ENCODE measurements around the gene HS3ST1.
"Not testable (repeated sequence)": the region's sequence is repeated elsewhere in the genome, so short reads cannot be mapped to it uniquely, and the experiment has no call there.

The HS3ST1 gene

GRCh38 chr4:11399461-11399971 lies 29.2 kb downstream of the HS3ST1 start:
- WGBS: 97% methylated on average over 42 of the region's 42 CpGs
- H3K4me3 ChIP-seq (ENCODE audit: low read length): no peak overlapping the region
- H3K36me3 ChIP-seq (ENCODE audit: insufficient read depth, low read length): no peaks in the 10 kb centered on the region
- peaks cover 3% of the 10 kb centered on the region for H3K4me1 ChIP-seq (ENCODE audit: insufficient read depth, low read length)
- no peaks in the 10 kb centered on the region for H3K27me3 ChIP-seq (ENCODE audit: insufficient read depth, low read length)
- H3K9ac ChIP-seq (ENCODE audit: low read depth, low read length): no peak overlapping the region
- no peaks in the 10 kb centered on the region for H3K9me3 ChIP-seq (ENCODE audit: insufficient read depth, low read depth, low read length)
- H3K27ac ChIP-seq (ENCODE audit: low read depth, low read length): no peak overlapping the region

- H3K4me1 ChIP-seq (ENCODE audit: insufficient read depth, low read length): peaks cover 3% of the 10 kb centered on the region
- no peaks in the 10 kb centered on the region for H3K27me3 ChIP-seq (ENCODE audit: insufficient read depth, low read length)
- H3K4me3 ChIP-seq (ENCODE audit: low read length): no peak overlapping the region
- H3K9me3 ChIP-seq (ENCODE audit: insufficient read depth, low read depth, low read length): no peaks in the 10 kb centered on the region
- WGBS: 86% methylated on average over 5 of the region's 5 CpGs
- H3K36me3 ChIP-seq (ENCODE audit: insufficient read depth, low read length): no peaks in the 10 kb centered on the region
- H3K27ac ChIP-seq (ENCODE audit: low read depth, low read length): no peak overlapping the region
- H3K9ac ChIP-seq (ENCODE audit: low read depth, low read length): no peak overlapping the region
Observed at GRCh38 chr4:11397819-11398610, 30.7 kb downstream of the HS3ST1 start.

DNA sequence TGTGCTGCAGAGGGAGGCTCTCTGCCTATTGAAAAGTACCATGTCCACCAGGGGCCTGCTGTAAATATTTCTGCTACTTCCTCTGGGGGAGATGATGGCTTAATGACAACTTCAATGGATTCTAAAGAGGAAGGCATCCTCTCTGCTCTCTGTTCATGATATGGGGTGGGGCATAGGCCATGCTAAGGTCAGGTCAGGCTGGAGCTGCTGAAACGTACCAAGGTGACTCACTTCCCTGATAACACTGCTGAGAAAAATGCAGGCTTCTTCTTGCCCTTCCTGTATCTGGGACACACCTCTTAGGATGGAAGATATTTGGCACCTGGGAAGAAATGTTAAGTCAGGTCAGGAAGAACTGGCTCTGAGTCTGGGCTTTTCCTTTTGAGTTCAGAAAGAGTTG lies 31.5 kb downstream of the HS3ST1 start:
- Histone ChIP-seq H3K27me3 (ENCODE audit: insufficient read depth, low read length) (no peaks in the 10 kb centered on the region), H3K36me3 (ENCODE audit: insufficient read depth, low read length) (no peaks in the 10 kb centered on the region), H3K4me1 (ENCODE audit: insufficient read depth, low read length) (peaks cover 3% of the 10 kb centered on the region), H3K9me3 (ENCODE audit: insufficient read depth, low read depth, low read length) (no peaks in the 10 kb centered on the region), H3K9ac (ENCODE audit: low read depth, low read length) (no peak overlapping the region), H3K27ac (ENCODE audit: low read depth, low read length) (no peak overlapping the region), H3K4me3 (ENCODE audit: low read length) (no peak overlapping the region)
- 69% methylated on average over 1 of the region's 1 CpG for WGBS

- Histone ChIP-seq H3K9me3 (ENCODE audit: insufficient read depth, low read depth, low read length) (no peaks in the 10 kb centered on the region), H3K4me1 (ENCODE audit: insufficient read depth, low read length) (peaks cover 3% of the 10 kb centered on the region), H3K4me3 (ENCODE audit: low read length) (no peak overlapping the region), H3K27me3 (ENCODE audit: insufficient read depth, low read length) (no peaks in the 10 kb centered on the region), H3K36me3 (ENCODE audit: insufficient read depth, low read length) (no peaks in the 10 kb centered on the region), H3K27ac (ENCODE audit: low read depth, low read length) (no peak overlapping the region), H3K9ac (ENCODE audit: low read depth, low read length) (no peak overlapping the region)
- 90% methylated on average over 2 of the region's 2 CpGs for WGBS
Observed at GRCh38 chr4:11393551-11393950, 35.1 kb downstream of the HS3ST1 start.

DNA sequence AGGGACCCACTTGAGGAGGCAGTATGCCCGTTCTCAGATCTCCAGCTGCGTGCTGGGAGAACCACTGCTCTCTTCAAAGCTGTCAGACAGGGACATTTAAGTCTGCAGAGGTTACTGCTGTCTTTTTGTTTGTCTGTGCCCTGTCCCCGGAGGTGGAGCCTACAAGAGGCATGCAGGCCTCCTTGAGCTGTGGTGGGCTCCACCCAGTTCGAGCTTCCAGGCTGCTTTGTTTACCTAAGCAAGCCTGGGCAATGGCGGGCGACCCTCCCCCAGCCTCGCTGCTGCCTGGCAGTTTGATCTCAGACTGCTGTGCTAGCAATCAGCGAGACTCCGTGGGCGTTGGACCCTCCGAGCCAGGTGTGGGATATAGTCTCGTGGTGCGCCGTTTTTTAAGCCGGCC lies 44.6 kb downstream of the HS3ST1 start:
- H3K36me3 ChIP-seq (ENCODE audit: insufficient read depth, low read length); H3K9ac ChIP-seq (ENCODE audit: low read depth, low read length); H3K27ac ChIP-seq (ENCODE audit: low read depth, low read length); H3K4me1 ChIP-seq (ENCODE audit: insufficient read depth, low read length); H3K27me3 ChIP-seq (ENCODE audit: insufficient read depth, low read length); H3K4me3 ChIP-seq (ENCODE audit: low read length); H3K9me3 ChIP-seq (ENCODE audit: insufficient read depth, low read depth, low read length): not testable (repeated sequence)
- 75% methylated on average over 13 of the region's 15 CpGs for WGBS

GRCh38 chr4:11376571-11376970 lies 52.1 kb downstream of the HS3ST1 start:
- Histone ChIP-seq H3K4me1 (ENCODE audit: insufficient read depth, low read length) (no peaks in the 10 kb centered on the region), H3K27me3 (ENCODE audit: insufficient read depth, low read length) (no peaks in the 10 kb centered on the region), H3K36me3 (ENCODE audit: insufficient read depth, low read length) (no peaks in the 10 kb centered on the region), H3K9me3 (ENCODE audit: insufficient read depth, low read depth, low read length) (no peaks in the 10 kb centered on the region), H3K4me3 (ENCODE audit: low read length) (no peak overlapping the region), H3K27ac (ENCODE audit: low read depth, low read length) (no peak overlapping the region), H3K9ac (ENCODE audit: low read depth, low read length) (no peak overlapping the region)
- WGBS: 86% methylated on average over 4 of the region's 4 CpGs

- no peaks in the 10 kb centered on the region for H3K36me3 ChIP-seq (ENCODE audit: insufficient read depth, low read length)
- no peaks in the 10 kb centered on the region for H3K27me3 ChIP-seq (ENCODE audit: insufficient read depth, low read length)
- no peaks in the 10 kb centered on the region for H3K4me1 ChIP-seq (ENCODE audit: insufficient read depth, low read length)
- H3K4me3 ChIP-seq (ENCODE audit: low read length): no peak overlapping the region
- no peaks in the 10 kb centered on the region for H3K9me3 ChIP-seq (ENCODE audit: insufficient read depth, low read depth, low read length)
- no peak overlapping the region for H3K27ac ChIP-seq (ENCODE audit: low read depth, low read length)
- H3K9ac ChIP-seq (ENCODE audit: low read depth, low read length): no peak overlapping the region
- 84% methylated on average over 7 of the region's 7 CpGs for WGBS
Observed at GRCh38 chr4:11376146-11376545, 52.5 kb downstream of the HS3ST1 start.

DNA sequence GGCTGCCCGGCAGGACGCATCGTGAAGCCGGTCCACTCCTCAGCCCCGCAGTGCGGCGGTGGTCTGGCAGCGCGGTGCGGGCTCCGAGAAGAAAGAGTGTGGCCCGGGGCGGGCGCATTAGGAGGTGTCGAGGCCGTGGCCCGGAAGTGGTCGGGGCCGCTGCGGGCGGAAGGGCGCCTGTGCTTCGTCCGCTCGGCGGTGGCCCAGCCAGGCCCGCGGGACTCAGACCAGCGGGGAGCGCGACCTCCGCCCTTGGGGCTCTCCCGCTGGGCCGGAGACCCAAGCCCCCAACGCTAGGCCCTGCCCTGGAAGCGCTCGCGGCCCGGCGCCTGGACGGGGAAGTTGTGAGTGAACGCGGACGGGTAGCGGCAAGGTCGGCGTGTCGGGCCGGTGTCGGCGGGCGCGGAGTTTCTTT lies 60.0 kb downstream of the HS3ST1 start:
- H3K9ac ChIP-seq (ENCODE audit: low read depth, low read length): no peak overlapping the region
- H3K4me3 ChIP-seq (ENCODE audit: low read length): no peak overlapping the region
- no peak overlapping the region for H3K27ac ChIP-seq (ENCODE audit: low read depth, low read length)
- no peaks in the 10 kb centered on the region for H3K4me1 ChIP-seq (ENCODE audit: insufficient read depth, low read length)
- WGBS: 98% methylated on average over 53 of the region's 53 CpGs
- no peaks in the 10 kb centered on the region for H3K9me3 ChIP-seq (ENCODE audit: insufficient read depth, low read depth, low read length)
- H3K36me3 ChIP-seq (ENCODE audit: insufficient read depth, low read length): no peaks in the 10 kb centered on the region
- H3K27me3 ChIP-seq (ENCODE audit: insufficient read depth, low read length): no peaks in the 10 kb centered on the region

DNA sequence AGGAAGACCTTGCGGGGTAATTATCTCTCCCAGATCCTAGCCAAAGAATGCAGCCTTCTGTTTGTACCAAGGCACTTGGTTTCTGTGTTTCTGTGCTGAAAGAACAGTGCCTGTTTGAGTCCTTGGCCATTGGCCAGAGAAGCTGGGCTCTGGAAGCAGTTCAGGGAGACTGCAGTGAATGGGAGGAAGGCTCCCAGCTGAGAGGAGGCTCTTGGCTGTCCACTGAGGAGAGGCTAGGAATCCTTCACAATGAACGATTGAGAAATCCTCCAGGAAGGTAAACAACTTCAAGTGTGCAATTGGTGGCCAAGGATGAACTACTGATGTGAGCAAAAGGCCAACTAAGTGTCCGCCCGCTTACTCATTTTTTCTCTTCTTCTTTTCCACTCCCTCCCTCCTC lies 61.3 kb downstream of the HS3ST1 start:
- Histone ChIP-seq H3K4me1 (ENCODE audit: insufficient read depth, low read length) (no peaks in the 10 kb centered on the region), H3K27ac (ENCODE audit: low read depth, low read length) (no peak overlapping the region), H3K9ac (ENCODE audit: low read depth, low read length) (no peak overlapping the region), H3K27me3 (ENCODE audit: insufficient read depth, low read length) (no peaks in the 10 kb centered on the region), H3K36me3 (ENCODE audit: insufficient read depth, low read length) (no peaks in the 10 kb centered on the region), H3K4me3 (ENCODE audit: low read length) (no peak overlapping the region), H3K9me3 (ENCODE audit: insufficient read depth, low read depth, low read length) (no peaks in the 10 kb centered on the region)
- WGBS: 82% methylated on average over 4 of the region's 4 CpGs

- H3K4me1 ChIP-seq (ENCODE audit: insufficient read depth, low read length): no peaks in the 10 kb centered on the region
- H3K27me3 ChIP-seq (ENCODE audit: insufficient read depth, low read length): no peaks in the 10 kb centered on the region
- no peak overlapping the region for H3K4me3 ChIP-seq (ENCODE audit: low read length)
- no peaks in the 10 kb centered on the region for H3K36me3 ChIP-seq (ENCODE audit: insufficient read depth, low read length)
- no peak overlapping the region for H3K9ac ChIP-seq (ENCODE audit: low read depth, low read length)
- H3K27ac ChIP-seq (ENCODE audit: low read depth, low read length): no peak overlapping the region
- H3K9me3 ChIP-seq (ENCODE audit: insufficient read depth, low read depth, low read length): no peaks in the 10 kb centered on the region
Observed at GRCh38 chr4:11366859-11367258, 61.8 kb downstream of the HS3ST1 start.

DNA sequence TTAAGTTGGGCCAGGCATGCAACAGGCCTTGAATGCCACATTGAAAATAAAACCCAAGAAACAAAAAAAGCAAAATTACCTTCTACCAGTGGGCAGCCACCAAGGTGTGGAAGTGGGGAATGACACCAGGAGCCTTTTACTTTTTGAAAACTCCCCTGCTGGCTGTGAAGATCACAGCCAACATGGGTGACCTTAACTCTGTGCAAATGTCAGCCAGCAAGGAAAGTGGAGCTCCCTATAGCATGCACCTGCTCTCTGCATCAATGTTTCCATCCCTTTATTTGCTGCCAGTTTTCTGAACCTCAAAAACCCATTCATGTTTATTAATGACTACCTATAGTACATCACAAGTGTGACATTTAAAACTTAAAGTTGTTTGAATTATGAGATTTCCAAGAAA lies 63.7 kb downstream of the HS3ST1 start:
- Histone ChIP-seq H3K9ac (ENCODE audit: low read depth, low read length) (no peak overlapping the region), H3K9me3 (ENCODE audit: insufficient read depth, low read depth, low read length) (no peaks in the 10 kb centered on the region), H3K27ac (ENCODE audit: low read depth, low read length) (no peak overlapping the region), H3K4me1 (ENCODE audit: insufficient read depth, low read length) (no peaks in the 10 kb centered on the region), H3K27me3 (ENCODE audit: insufficient read depth, low read length) (no peaks in the 10 kb centered on the region), H3K4me3 (ENCODE audit: low read length) (no peak overlapping the region), H3K36me3 (ENCODE audit: insufficient read depth, low read length) (no peaks in the 10 kb centered on the region)

GRCh38 chr4:11359591-11359990 lies 69.1 kb downstream of the HS3ST1 start:
- 0 out of 2 replicates have a peak, but pooled peaks cover 3% of the 10 kb centered on the region for H3K9me3 ChIP-seq (ENCODE audit: insufficient read depth, low read depth, low read length)
- H3K4me1 ChIP-seq (ENCODE audit: insufficient read depth, low read length): no peaks in the 10 kb centered on the region
- no peaks in the 10 kb centered on the region for H3K27me3 ChIP-seq (ENCODE audit: insufficient read depth, low read length)
- no peaks in the 10 kb centered on the region for H3K36me3 ChIP-seq (ENCODE audit: insufficient read depth, low read length)
- no peak overlapping the region for H3K4me3 ChIP-seq (ENCODE audit: low read length)
- H3K27ac ChIP-seq (ENCODE audit: low read depth, low read length): no peak overlapping the region
- H3K9ac ChIP-seq (ENCODE audit: low read depth, low read length): no peak overlapping the region
